HG03103 (cell line): ENCODE data around the gene PRRG2.

Experiments used
- ATAC-seq: cut with Tn5 transposase; IDR thresholded peaks from one replicate; pipeline ENCODE4 v1.9.1; 2021; ENCODE audit warnings: low read depth; ENCODE audit not compliant: unreplicated experiment

Gene PRRG2

DNA sequence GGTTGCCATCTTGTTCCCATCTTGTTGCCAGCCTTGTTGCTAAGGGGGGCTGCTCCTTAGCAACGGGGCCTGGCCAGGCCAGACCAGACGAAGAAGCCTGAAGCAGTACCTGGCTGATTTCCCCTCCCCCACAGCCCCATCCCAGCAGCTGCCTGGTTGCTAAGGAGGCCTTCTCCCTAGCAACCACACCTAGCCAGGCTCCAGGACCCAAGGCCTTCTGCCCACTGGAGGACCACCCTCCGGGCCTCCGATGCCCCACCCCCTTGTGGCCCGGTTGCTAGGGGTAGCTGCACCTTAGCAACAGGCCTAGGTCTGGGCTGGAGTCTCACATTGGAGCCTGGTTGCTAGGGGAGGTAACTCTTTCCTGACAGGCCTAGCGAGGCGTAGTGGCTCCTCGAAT is 3.9 kb downstream of the PRRG2 start:
- ATAC-seq, result no peak

DNA sequence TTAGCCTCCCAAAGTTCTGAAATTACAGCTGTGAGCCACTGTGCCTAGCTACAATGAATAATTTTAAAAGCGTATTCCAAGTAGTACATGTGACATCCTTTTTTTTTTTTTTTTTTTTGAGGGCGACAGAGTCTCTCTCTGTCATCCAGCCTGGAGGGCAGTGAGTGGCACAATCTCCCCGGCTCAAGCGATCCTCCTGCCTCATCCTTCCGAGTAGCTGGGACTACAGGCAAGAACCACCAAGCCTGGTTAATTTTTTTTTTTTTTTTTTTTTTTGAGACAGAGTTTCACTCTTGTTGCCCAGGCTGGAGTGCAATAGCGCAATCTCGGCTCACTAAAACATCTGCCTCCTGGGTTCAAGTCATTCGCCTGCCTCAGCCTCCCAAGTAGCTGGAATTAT is 6.1 kb downstream of the PRRG2 start:
- no peak for ATAC-seq

DNA sequence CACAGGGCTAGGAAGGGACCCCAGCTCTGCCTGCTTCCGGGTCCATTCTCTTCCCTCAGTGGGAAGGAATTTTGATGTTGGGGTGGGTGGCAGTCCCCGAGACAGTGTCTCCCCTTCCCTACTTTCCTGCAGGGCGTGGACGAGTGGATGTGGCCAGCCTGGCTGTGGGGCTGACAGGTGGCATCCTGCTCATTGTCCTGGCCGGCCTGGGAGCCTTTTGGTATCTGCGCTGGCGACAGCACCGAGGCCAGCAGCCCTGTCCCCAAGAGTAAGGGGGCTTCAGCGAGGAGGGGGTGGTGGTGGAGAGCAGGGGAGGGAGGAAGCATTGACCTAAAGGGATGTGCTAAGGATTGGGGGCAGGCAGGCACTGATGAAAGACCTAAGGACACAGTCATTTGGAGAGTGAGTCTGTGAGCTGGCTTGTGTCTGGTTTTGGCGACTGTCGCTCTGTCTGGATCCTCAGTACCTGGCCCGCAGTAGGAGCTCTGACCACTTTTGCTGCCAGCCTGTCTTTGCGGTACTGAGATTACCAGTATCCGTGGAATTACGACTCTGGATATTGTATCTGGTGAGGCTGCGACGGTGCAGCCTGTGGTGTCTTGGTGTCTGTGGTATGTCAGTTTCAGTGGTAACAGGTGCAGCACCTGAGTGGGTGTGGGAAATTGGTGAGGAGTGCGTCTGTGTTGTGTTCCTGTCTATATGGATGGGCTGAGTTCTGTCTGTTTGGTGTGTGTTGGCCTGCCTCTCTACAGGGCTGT is 7.4 kb downstream of the PRRG2 start:
- ATAC-seq, result no peak

DNA sequence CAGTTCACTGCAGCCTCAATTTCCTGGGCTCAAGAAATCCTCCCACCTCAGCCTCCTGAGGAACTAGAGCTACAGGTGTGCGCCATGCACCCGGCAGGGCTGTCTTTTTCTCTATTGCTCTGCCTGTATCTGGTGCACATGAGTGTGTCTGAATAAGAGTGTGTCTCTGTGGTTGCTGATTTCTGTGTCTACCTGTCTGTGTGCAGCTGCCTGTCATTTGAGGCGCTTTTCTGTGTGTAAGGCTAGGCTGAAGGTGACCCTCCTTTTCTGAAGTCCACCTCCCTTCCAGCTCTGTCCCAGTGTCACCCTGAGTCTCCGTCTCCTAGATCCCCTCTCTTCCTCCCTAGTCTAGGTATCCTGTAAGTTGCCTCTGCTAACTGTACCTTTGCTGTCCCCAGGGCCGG is 8.4 kb downstream of the PRRG2 start:
- ATAC-seq, result no peak

DNA sequence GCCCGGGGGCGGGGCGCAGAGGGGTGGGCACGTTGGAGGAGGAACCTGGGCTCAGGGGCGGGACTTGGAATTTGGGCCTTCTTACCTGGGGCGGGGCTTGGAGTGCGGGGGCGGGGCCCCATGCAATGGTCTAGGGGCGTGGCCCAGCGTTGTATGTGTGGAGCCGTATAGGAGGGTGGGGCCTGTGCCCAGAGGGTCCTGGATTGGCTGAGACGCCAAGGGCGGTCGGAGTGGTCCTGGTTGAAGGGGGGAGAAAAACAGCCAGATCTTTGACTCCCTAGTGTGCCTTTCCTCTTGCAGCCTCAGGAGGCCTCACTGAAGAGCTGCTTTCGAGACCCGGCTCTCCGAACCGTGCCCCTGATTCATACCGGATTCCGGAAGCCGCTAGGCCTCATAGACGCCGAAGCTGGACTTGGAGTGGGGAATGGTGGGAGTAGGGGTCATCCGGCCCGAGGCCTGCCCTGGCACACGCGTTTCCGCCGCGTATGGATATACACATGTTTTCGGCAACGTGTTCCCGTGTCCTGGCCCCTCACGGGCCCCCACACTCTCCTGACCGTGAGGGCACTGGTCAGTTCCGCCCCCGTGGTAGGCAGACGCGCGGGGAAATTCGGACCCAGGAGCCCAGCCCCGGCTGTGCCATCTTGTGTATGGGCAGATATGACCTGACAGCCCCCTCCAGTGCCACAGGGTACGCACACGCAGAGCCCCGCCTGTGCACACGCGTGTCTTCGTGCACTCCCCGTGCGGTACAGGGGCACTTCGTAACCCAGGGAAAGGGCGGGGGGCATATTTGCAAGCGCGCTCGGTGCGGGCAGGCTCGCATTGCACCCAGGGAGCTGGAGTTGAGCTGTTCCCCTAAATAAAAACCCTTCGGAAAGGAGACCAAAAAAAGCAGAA is 9.2 kb downstream of the PRRG2 start:
- peak; percentile 58 for ATAC-seq

DNA sequence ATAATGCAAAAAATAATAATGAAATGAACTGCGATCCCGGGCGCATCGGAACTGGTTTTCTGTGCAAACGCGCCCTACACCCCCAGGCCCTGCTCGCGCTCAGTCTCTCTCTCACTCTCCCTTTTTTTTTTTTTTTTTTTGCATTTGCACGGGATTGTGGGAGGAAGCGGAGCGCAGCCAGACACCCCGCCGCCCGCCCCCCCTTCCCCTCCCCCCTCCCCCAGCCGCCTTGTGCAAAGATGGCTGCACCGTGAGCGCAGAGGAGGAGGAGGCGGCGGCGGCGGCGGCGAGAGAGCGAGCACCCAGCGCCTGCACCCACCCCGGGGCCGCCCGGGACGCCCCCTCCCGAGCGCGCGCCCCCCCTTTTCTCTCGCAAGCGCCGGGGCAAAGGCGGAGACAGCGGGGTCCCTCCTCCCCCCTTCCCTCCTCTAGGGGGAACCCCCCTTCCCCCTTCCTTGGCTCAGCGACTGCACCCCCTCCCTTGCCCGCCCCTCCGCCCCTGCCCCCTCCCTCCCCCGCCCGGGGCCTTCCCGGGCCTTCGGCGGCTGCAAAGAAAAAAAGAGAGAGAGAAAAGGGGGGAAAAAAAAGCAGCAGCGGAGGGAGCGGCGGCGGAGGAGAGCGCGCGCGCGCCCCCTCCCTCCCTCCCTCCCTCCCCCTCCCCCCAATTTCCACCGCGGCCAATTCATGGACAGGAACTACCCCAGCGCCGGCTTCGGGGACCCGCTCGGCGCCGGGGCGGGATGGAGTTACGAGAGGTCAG is 10.0 kb downstream of the PRRG2 start, which contains the start of gene PRR12:
PRR12 (plus strand) TSS at position 212 of the 760 bp plus-strand sequence; CDS start at position 685, 473 bp downstream.
- ATAC-seq, result no peak

DNA sequence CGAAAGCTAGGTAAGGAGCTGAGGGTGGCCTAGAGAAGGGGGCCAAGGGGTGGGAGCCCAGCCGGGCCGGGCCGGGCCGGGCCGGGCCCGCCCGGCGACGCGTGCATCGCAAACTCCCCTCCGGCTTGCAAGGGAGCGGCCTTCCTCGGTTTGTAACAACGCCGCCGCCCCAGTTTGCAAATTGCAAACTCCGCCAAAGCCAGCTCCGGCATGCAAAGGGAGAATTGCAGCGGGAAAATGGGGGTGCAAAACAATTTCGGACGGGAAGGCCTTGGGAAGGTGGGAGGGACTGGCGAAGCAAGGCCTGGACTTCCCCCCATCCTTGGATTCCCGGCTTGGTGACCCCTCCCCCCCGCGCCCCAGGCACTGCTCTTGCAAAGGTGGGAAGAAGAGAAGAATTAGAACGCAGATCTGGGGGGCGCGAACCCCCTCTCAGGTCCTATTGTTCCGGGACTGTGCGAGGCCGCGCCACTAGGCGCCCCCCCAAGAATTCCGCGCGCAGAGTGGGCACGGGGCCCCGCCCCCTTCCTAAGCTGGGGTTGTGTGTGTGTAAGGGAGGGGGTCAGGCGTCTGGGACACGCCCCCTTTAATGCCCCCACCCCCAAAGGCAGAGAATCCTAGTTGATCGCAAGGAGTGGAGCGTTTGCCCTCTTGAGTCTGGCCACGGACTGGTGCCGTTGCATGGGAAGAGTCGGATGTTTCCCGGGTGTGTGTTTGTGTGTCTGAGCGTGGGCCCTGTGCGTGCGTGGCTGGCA is 10.8 kb downstream of the PRRG2 start:
- no peak for ATAC-seq

DNA sequence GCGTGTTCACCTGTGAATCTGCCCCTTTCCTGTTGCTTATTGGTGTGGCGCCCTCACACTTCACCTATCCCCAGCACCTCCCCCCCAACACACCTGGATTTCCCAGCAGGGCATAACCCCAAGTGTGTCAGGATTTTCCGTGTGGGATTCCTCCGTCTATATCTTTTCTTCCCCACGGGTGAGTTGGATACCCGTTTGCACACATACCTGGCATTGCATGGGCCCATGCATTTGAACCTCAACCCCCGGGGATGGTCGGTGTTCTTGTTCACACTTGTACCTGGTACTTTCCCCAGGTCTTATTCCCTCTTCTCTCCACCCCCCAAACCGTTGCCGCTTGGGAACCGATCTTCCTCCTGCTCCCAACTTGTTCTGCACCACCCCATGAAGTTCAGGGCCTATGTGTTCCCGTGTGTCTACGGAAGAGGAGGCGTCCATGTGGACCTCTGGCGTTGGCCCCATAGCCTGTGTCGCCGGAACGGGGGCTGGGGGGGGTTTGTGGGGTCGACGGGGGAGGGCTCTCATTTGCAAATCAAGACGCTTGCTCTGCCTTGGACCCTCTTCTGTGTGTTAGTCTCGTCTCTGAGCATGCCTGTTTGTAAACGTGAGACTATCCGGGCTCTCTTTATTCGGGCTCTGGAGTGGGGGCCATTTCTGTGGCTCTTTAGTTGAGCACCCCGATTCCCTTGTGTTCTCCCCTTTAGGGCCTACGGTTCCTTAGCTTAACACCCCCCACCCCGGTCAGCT is 11.5 kb downstream of the PRRG2 start:
- ATAC-seq, result no peak

DNA sequence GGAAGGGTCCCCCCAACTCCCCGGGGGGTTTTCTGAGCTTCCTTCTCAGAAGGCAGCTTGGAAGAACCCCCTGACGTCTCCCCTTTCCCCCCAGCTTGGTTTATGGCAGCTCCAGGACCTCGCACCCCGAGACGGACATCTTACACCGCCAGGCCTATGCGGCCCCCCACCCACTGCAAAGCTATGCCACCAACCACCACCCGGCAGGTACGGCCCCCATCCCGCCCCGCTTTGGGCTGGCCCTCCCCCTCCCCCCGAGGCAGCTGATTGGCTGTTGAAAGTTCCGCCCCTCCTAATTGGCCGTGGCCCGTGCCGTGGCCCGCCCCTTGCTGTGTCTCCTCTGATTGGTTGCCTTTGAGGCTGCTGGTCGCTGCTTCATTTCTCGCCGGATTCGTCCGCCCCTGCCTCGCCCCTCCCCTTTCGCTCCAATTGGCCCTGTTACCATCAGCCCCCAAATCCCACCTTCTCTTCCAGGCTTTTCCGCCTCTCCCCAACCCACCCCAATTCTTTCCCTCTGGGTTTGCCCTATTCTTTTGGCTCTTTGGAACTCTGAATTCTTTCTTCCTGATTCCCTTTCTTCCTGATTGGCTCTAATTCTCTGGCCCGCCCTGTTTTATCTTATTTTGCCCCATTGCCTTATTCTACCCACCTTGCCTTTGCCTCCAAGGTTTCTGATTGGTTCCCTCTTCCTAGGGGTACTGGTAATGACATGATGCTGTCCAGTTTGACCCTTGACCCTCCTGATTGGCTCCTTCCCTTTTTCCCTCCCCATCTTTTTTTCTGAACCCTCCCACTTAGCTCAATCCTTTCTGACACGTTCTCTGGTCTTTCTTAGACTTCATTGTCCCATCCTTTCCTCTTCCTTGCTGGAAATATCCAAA is 12.4 kb downstream of the PRRG2 start:
- ATAC-seq, result no peak

DNA sequence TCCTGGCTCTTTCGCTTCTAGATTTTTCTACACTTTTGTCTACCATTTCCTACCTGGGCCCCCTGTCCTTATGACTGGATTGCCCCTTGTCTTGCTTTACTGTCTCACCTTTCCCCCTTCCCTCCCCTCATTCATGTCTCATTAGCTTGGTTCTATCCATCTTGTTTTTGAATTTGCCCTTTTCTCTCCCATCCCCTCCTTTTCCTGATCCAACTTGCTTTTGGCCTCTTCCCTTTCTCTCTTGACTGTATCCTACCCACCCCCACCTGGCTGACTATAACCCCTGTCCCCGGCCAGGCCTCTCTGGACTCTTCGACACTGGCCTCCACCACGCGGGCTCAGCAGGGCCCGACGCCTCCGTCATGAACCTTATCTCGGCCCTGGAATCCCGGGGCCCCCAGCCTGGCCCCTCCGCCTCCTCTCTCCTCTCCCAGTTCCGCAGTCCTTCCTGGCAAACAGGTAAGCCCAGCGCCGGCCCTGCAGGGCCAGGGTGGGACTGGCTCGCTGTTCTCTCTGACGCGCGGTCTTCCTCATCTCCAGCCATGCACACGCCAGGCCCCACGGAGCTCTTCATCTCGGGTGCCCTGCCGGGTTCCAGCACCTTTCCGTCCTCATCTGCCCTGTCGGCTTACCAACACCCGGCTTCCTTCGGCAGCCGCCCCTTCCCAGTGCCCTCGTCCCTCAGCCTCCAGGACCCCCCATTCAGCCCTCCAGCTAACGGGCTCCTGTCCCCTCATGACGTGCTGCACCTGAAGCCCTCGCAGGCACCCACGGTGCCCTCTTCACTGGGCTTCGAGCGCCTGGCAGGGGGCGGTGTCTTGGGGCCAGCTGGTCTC is 13.3 kb downstream of the PRRG2 start:
- ATAC-seq, result no peak

DNA sequence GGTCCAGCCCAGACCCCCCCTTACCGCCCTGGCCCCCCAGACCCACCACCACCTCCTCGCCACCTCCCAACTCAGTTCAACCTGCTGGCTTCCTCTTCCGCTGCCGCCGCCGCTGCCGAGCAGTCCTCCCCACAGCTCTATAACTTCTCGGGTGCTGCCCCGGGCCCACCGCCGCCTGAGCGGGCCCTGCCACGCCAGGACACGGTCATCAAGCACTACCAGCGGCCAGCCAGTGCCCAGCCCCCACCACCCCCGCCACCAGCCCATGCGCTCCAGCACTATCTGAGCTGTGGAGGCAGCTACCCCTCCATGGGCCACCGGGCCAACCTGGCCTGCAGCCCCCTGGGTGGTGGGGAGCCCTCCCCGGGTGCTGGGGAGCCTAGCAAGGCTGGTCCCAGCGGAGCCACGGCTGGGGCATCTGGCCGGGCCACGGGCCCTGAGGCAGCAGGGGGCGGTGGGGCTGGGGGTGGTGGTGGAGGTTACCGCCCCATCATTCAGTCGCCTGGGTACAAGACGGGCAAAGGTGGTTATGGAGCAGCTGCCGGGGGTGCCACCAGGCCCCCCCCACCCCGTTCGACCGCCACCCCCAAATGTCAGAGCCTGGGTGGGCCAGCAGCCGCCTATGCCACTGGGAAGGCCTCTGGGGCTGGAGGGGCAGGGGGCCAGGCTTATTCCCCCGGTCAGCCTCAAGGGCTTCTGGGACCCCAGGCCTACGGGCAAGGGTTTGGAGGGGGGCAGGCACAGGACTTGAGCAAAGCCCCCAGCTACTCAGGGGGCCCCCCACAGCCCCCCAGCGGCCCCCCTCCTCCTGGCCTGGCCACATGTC is 14.1 kb downstream of the PRRG2 start:
- ATAC-seq, result no peak

DNA sequence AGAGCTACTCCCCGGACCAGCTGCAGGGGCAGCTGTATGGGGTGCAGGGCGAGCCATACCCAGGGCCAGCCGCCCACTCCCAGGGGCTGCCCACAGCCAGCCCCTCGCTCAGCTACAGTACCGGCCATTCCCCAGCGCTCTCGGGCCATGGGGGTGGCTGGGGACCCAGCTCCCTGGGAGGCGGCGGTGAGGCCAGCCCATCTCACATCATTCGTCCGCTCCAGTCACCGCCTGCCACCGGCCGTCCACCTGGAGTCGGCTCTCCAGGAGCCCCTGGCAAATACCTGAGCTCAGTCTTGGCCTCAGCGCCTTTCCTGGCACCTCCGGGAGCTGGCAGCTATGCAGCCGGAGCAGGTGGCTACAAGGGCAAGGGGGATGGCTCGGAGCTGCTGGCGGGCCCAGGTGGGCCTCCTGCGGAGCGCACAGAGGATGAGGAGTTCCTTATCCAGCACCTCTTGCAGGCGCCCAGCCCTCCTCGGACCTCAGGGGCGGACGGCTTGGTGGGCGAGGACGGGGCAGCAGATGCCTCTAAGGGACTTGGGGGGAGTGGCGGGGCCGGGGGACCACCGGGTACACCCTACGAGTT is 14.8 kb downstream of the PRRG2 start:
- no peak for ATAC-seq

DNA sequence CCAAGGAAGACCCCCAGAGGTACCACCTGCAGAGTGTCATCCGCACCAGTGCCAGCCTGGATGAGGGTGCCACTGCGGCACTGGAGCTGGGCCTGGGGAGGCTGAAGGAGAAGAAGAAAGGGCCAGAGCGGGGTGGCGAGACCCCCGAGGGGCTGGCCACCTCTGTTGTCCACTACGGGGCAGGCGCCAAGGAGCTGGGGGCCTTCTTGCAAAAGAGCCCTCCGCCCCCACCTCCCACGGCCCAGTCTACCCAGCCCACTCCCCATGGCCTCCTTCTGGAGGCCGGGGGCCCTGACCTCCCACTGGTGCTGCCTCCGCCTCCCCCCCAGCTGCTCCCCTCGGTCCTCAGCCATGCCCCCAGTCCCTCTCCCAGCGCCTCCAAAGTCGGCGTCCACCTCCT is 15.3 kb downstream of the PRRG2 start:
- no peak for ATAC-seq

DNA sequence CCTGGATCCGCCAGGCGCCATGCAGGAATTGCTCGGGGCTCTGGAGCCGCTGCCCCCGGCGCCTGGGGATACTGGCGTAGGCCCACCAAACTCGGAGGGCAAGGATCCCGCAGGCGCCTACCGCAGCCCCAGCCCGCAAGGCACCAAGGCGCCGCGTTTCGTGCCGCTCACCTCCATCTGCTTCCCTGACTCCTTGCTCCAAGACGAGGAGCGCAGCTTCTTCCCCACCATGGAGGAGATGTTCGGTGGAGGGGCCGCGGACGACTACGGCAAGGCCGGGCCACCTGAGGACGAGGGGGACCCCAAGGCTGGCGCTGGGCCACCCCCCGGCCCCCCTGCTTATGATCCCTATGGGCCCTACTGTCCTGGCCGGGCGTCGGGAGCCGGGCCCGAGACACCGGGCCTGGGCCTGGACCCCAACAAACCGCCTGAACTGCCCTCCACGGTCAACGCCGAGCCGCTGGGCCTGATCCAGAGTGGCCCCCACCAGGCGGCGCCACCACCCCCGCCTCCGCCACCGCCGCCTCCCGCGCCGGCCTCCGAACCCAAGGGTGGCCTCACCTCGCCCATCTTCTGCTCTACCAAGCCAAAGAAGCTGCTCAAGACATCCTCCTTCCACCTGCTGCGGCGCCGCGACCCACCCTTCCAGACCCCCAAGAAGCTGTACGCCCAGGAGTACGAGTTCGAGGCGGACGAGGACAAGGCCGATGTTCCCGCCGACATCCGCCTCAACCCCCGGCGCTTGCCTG is 16.0 kb downstream of the PRRG2 start:
- ATAC-seq, result no peak

DNA sequence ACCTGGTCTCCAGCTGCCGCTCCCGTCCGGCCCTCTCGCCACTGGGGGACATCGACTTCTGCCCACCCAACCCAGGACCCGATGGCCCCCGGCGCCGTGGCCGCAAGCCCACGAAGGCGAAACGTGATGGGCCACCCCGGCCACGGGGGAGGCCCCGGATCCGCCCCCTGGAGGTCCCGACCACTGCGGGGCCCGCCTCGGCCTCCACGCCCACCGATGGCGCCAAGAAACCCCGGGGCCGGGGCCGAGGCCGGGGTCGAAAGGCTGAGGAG is 16.5 kb downstream of the PRRG2 start:
- no peak for ATAC-seq
